Measurements from ENCODE around the gene ANKRD9.
A peak's percentile ranks its signal among the peaks of the same experiment; 100 is the strongest.
"Not testable (repeated sequence)": the region's sequence is repeated elsewhere in the genome, so short reads cannot be mapped to it uniquely, and the experiment has no call there.

The ANKRD9 gene, protein sequence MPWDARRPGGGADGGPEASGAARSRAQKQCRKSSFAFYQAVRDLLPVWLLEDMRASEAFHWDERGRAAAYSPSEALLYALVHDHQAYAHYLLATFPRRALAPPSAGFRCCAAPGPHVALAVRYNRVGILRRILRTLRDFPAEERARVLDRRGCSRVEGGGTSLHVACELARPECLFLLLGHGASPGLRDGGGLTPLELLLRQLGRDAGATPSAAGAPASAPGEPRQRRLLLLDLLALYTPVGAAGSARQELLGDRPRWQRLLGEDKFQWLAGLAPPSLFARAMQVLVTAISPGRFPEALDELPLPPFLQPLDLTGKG

DNA sequence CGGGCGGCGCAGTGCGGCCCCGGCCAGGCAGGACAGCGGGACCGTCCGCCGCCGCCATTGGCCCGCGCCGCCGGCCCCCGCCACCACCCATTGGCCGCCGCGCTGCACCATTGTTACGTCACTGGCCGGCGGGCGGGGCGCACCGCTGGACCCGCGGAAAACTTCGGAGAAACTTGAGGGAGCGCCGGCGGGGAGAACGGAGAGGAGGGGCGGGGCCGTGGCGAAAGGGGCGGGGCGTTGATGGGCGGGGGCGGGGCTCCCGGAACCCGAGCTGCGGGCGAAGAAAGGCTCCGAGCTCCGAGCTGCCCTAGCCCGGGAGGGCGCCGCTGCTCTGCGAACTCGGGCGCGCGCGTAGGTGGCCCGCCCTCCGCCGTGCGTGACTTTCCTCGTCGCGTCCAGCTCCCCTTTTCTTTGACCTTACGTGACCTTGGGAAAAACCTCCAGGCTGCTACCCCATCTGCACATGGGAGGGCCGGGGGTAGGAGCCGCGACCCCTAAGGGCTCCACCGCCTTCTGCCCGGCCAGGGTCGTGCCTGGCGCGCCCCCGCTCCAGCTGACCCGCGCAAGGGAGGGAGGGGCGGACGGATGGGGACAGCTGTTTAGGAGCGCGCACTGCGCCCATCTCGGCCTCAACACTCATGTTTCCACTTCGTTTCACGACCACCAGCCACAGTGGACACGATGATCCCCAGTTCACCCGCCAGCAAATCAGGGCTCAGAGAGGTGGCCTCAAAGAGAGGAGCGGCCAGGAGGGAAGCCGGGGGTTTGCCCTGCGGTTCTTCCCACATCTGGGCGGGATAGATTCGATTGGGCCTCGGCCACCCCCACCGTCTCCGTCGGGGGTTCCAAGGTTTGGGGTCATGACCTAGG, at the start of gene ANKRD9:
ANKRD9 (minus strand) TSS at position 31 of the 870 bp plus-strand sequence. CDS start 1,887 bp downstream, outside the sequence.
- DNase-seq (ENCODE audit: low read depth in 2 of 2) = peak; percentile 89 to 90

DNA sequence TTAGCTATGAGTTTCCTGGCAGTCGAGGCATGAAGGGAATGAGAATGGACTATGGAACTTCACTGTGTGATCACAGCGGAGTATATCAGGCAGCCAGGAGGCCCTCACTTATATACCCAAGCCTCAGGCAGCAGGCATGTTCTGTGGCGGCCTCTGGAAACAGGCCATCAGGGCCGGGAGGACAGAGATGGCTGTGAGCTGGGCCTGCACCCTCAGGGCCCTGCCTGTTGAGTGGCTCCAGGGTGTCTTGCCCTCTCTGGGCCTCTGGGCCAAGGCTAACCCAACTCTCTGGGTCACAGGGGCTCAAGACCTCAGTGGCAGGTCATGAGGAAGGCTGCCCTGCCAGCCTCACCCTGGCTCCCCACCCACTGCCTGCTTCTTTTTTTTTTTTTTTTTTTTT, 49.0 kb upstream of the ANKRD9 start:
- no peak for DNase-seq (ENCODE audit: low read depth in 2 of 2)

DNA sequence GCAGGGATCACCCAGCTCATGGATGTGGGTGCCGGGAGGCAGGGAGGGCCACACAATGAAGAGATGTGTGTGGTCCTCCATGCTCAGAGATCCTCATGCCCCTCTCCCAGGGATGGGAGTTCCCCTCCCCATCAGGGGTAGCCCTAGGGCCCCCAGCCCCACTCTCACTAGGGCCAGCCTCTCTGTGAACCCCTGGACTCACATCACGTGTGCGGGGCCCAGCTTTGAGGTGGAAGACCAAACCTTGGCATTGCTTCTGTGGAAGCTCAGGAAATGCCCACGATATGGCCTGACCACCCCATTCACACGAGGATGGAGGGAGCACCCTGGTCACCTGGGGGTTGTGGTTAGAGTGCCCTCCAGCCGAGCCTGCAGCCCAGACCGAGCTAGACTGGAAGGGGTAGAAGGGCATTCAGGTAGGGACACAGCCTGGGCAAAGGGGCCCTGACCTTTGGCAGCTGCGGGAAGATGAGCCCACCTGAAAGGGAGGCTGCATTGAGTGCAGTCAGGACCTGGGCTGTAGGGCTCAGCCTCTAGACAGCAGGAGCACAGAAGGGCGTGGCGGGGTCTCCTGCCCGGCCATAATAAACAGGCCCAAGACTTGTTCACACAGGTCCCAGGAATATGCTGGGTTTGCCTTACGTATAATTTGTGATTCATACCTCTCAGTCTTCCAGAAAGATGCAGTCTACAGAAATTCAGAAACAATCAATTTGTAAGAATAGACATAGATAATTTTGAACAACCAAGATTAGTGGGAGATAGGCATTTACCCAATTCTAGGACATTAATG, 48.1 kb upstream of the ANKRD9 start:
- DNase-seq (ENCODE audit: low read depth in 2 of 2) = no peak

DNA sequence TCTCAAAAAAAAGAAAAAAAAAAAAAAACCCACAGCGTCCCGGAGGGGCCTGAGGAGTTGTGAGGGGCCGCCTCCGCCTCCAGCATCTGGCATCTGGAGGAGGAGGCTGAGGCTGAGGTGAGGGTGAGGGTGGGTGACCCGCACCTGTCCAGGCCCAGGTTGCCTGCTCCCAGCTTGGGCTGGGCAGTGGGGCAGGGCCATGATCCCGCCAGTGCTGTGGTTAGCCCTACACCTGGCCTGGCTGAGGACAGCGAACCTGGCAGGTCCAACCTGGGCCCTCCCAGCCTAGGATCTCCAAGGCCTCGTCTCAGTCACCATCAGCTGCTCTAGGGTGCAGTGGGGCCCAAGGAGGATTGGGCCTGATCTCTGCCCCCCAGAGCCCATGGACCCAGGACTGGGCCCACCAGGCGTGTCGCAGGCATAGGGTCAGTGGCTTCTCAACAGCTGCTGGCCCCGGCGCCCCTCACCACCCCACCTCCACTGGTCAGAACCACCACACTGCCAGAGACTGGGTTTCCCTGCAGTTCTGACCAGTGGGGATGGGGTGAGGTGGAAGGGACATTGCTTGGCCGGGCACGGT, 46.6 kb upstream of the ANKRD9 start:
- no peak for DNase-seq (ENCODE audit: low read depth in 2 of 2)

DNA sequence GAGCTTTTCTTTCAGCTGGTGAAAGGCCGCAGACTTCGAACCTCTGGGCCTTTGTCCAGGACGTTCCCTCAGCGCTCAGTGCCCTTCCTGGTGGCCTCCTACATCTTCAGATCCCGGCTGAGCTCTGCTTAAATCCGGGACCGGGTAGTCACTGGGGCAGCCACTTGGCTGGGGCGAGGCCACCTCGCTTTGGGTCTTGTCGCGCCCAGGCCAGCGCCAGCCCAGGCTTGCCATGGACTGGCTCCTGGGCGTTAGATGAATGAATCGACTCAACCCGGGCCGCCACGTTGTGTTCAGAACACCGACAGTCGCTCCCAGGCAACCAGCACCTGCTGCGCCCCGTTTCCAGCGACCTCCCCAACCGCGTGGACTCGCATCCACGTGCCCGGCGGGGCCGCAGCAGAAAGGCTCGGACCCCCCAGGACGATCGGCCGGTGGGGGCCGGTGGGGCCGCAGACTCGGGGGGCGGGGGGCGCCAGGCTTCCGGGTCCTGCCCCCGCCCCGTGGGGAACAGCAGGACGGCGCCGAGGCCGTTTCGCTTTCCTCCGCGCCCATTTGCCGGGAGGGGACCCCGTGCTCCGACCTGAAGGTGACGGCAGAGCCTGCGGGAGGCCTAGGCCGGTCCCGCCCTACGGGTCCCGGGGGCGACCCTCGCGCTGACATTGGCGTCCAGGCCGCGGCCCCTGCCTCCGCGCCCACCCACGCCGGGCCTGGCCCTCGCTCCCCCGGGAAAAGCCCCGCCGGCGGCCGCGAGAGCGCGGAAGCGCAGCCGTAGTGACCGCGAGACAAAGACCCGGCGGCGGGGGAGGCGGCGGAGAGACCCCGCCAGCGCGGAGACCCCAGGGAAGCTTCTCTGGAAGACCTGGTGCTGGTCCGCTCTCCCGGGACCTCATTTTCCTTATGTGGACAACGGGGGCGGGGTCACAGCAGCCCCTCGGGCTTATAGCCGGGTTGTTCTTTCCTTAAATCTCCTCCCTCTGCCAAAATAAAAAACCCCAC, 45.5 kb upstream of the ANKRD9 start:
- peak; percentile 17 to 32 for DNase-seq (ENCODE audit: low read depth in 2 of 2)

DNA sequence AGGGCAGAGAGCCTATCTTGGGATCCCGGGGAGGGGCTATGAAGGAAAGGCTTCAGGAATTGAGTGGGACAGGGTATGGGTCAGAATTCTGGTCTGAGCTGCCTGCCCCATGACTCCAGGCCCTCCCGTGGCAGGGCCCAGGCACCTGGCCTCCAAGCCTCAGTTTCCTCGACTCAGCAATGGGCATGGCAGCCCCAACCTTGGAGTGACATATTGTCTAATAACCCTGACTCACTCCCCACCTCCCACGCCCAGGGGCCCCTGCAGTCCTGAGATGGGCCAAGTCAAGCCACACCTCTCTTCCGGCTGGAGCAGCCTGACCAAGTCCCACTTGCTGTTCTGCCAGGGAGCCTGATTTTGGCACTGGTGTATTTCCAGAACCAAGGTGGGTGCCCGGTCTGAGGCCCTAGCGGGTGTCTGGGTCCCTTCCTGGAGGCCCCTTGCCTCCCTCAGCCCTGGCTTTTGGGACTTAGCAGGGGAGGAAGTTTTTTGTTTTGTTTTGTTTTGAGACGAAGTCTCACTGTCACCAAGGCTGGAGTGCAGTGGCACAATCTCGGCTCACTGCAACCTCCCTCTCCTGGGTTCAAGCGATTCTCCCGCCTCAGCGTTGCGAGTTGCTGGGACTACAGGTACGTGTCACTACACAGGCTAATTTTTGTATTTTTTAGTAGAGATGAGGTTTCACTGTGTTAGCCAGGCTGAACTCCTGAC, 42.6 kb upstream of the ANKRD9 start:
- peak; percentile 9 to 40 for DNase-seq (ENCODE audit: low read depth in 2 of 2)

DNA sequence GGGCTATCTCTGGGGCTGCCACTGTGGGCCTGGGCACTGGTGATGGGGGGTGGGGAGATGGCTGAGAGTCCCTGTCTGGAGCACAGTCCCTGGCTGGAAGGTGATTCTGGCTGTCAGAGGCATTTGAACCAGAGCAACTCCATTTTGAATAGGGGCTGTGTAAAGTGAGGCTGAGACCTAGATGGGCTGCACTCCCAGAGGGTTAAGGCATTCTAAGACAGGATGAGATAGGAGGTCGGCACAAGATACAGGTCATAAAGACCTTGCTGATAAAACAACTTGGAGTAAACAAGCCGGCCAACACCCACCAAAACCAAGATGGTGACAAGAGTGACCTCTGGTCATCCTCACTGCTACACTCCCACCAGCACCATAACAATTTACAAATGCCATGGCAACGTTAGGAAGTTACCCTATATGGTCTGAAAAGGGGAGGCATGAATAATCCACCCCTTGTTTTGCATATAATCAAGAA, 41.4 kb upstream of the ANKRD9 start:
- DNase-seq (ENCODE audit: low read depth in 2 of 2) = not testable (repeated sequence)

DNA sequence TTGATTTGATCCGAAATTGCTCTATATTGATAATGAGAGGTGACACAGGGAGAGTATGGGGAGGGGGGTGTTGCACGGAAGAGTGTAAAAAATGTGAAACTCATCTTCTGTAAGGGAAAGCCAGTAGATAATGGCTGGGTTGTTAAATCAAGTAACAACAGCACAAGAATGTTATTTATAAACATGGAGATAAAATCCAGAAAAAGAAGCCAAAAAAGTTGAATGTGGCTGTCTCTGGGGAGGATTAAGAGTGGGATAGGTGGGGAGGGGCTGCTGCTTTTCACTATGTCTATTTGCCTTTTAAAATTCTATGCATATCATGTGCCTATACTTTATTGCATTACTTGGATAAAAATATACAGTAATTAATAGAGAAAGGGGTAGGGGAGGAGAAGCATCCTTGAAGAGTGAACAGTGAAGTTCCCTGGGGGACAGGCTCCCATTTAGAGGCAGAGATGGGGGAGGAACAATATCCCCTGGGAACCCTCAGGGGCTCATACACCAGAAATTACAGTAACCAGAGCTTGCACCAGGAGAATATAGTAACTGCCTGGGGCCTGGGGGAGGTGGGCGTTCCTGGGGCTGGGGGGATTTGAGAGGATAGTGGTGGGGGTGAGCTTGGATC, 39.2 kb upstream of the ANKRD9 start:
- DNase-seq (ENCODE audit: low read depth in 2 of 2) = no peak

DNA sequence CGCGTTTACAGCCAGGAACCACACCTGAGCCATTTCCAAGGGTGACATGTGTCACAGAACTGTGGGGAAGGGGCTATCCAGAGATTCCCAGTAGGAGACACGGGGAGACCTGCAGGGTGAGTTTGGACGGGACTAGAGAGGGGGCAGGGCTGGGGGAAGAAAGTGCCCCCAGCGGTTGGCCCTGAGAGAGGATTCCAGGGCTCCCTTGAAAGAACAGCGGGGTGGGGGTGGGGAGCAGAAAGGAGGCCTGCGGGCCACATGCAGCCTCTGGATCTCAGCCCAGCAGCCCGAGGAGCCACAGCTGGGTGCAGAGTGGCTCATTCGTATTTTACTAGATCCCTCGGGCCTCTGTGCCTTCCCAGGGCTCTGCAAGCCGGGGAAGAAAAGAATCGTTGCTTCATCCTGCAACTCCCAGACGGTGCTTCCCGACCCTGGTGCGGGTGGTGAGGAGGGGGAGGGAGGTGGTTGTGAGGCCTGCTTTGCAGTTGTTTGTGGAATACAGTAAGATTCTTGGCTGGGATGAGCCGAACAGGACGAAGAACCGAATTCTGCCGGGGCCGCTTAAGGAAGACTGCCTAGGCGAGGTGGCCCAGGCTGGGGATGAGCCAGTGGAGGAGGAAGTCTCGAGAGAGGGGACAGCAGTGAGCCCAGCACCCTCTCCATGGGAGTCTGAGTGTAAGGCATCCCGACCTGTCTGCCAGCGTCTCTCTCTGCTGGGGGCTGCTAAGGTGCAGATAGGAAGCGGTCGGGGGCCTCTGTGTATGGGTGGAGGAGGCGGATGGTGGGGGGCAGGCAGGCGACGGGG, 36.1 kb upstream of the ANKRD9 start:
- no peak for DNase-seq (ENCODE audit: low read depth in 2 of 2)

DNA sequence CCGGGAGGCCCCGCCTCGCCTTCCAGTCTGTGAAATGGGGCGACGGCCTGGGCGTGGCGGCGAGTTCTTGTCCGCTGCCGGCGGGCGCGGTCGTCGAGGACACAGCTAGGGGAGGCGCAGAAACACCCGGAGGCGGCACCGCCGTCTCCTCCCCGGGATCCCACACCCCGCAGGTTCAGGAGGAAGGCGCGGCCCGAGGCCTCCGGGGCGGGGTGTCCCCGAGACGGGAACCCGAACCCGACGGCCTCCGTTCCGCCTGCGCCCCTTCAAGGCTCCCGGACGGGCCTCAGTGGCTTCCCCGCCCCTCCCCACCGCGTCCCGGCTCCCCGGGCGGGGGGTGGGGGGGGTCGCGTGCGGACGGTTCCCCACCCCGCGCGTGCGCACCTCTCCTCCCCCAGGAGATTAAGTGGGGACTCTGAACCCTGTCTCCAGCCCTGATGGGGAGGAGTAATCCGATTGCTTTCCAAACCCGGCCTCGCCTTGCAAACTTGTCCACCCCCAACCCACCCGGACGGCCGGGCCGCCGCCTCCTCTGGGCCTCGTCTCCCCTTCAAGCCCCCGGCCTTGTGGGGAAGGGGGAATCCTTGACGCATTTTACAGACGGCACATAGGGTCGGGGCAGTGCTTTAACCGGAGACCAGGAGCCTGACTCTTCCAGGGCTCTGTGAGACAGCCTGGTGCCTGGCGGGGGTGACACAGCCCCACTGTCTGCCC, 35.3 kb upstream of the ANKRD9 start:
- no peak for DNase-seq (ENCODE audit: low read depth in 2 of 2)

DNA sequence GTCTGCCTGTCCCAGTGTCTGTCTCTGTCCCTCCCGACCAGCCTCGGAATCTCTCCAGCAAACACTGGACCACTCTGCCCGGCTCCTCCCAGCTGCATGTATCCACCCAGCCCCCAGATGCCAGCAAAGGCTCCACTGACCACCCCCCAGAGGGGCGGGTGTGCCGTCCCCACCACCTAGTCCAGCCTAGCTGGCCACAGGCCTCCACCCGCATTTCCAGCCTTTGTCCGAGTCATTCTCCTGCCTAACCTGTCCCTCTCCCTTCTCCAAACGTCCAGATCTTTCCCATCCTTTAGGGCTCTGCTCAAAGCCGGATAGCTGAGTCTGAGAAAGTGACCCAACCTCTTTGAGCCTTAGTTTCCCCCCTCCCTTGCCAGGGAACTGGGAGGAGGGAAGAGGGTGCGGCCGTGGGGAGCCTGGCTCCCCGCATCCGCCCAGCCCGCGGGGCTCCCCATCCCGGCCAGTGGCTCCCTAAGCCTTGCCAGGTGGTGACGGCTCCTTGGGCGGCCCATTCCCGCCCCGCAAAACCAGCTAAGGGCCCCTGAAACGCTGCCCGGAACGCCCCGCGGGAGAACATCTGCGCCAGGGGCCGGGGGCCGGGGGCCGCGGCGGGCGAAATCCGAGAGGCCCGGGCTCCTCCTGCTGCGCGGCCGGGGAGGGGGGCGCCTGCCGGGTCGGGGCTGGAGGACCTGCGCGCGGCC, 34.6 kb upstream of the ANKRD9 start:
- no peak for DNase-seq (ENCODE audit: low read depth in 2 of 2)

DNA sequence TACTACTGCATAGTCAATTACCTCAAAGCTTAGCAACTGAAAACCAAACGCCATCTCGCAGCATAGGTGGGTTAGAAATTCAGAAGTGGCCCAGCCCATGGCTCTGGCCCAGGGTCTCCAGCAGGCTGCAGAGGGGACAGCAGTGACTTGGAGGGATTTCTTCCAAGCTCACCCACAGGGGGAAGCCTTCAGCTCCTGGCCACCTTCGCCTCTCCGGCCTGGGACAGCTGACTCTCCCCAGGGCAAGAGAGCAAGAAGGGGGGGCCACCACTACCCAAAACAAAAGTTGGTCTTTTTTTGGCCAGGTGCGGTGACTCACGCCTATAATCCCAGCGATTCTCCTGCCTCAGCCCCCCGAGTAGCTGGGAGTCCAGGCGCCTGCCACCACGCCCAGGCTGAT, 32.2 kb upstream of the ANKRD9 start:
- DNase-seq (ENCODE audit: low read depth in 2 of 2) = no peak

DNA sequence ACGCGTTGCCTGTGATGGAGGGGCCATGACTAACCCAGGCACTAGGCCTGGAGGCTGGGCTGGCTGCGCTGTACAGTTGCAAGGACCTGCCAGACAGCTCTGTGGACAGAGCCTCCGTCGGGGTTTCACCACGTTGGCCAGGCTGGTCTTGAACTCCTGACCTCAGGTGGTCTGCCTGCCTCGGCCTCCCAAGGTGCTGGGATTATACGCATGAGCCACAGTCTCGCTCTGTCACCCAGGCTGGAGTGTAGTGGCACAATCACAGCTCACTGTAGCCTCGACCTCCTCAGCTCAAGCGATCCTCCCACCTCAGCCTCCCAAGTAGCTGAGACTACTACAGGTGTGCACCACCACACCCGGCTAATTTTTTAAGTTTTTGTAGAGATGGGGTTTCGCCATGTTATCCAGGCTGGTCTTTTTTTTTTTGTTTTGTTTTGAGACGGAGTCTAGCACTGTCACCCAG, 31.5 kb upstream of the ANKRD9 start:
- DNase-seq (ENCODE audit: low read depth in 2 of 2) = not testable (repeated sequence)

DNA sequence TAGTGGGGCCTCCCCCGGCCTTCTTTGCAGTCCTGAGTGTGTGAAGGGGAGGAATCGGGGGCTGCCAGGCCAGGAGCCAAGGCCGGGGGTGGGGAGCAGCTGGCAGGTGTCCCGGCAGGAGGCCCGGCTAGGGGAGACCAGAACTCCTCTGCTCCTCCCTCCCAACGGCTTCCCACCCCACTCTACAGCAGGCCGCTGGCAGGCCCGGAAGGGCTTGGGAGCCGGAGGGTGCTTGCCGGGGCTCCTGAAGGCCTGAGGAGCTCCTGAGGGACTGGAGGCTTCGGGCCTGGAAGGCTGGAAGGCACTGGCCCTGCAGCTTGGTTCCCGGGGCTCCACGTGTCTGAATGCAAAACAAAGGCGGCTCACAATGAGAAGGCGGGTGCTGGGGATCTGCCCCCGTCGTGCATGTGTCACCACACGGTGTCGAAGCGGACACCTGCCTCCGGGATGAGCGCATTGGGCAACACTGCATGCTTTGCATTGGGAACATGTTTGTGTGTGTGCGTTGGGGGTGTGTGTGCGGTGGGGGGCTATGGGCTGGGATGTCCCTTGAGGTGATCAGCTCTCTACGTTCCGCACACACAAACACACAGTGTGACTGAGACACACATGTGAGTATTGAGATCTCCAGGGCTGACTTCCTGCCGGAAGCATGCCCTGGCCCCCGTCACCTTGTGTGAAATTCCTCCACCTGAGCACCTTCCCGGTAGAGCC, 30.9 kb upstream of the ANKRD9 start:
- no peak for DNase-seq (ENCODE audit: low read depth in 2 of 2)

DNA sequence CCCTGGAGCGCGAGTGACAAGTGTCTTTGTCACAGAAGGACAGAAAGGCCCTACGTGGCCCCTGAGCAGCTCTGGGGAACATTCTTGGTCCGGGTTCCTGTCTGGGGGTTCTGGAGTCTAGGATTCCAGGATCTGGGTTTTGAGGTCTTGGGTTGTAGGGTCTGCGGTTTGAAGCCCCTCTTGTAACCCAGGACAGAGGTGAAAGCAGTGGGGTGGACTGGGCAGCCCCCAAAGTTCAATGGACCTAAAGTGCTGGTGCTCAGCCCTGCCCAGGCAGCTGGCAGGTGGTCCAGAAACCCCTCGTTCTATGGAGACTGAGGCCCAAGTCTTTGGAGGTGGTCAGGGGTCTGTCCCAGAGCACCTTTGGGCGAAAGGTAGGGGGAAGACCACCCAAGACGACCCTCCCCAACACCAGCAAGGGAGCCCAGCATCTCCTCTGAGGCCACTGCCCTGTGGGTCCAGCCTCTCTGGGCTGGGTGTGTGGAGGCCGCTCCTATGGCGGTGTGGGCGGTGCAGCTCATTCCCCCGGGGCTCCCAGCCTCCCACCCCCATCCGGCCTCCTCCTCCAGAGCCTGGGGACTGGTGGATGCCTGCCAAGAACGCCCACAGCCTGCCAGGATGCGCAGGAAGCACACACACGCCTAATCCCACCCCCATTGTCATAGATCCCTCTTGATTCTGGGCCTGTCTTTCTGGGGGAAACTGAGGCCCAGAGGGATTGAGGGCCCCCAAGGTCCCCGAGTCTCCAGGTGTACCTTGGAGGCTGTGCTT, 30.2 kb upstream of the ANKRD9 start:
- DNase-seq (ENCODE audit: low read depth in 2 of 2) = no peak
